ENCODE data around the gene XIAP. TPM values are rescaled to one million over a fixed set of nuclear protein-coding genes. Genes with fewer than 3 reads are reported as not detected.
A peak's percentile ranks its signal among the peaks of the same experiment; 100 is the strongest.

Gene XIAP
- total and polyA plus RNA-seq, 3 experiments from 2014 or later, result 10.8 to 34.9 (median 33.0) TPM

DNA sequence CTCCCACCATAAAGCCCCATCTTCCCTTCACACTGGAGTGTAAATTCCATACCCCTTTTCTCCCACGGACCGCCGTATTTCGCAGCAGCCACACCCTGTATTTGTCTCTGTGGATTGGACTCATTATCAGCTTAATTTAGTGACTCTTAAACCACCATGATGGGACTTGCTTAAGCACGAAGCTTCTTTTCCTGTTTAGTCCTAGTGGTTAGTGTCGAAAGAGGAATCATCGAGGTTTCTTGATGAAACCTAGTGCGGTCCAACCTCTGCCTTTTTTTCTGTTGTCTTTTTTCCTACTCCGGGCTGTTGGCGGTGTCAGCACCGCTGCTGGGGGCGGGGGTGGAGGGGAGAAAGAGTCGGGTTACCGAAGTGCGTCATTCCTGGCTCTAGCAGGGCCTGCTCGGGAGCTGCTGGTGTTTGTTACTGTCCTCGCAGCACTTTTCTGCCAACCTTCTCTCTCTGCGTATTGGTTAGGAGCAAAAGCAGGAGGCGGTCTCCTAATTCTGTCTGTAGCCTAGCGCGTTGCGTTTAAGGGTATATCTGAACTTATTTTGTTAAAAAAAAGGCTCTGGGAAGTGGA lies 103.0 kb downstream of the XIAP start:
- peaks cover 27 to 50% (median 37%) of the 10 kb centered on the region in 3 donors for H3K4me1 Mint-ChIP-seq
- H3K27me3 Mint-ChIP-seq, result peaks cover 0 to 15% of the 10 kb centered on the region in 2 donors
- DNase-seq, result peak; percentile 69 to 91 (median 87)
- H3K27me3 ChIP-seq (ENCODE audit: insufficient read depth, low read length, poor library complexity, severe bottlenecking), result no peaks in the 10 kb centered on the region
- no peaks in the 10 kb centered on the region for H3K36me3 ChIP-seq (ENCODE audit: insufficient read depth, low read length)
- H3K9me3 ChIP-seq (ENCODE audit: low read length), result no peaks in the 10 kb centered on the region
- ChIA-PET POLR2A (interaction anchor here (1.4 kb wide), 1 partner anchor 14 kb away, joined by 8 read pairs; no protein-coding TSS in a partner anchor), CTCF (interaction anchor here (0.7 kb wide), 1 partner anchor 230 kb away, joined by 3 read pairs; no protein-coding TSS in a partner anchor)
- H3K4me3 ChIP-seq (ENCODE audit: low read length), result peak overlapping the region; percentile 91
- peaks cover 0 to 9% (median 4%) of the 10 kb centered on the region in 5 donors for H3K9me3 Mint-ChIP-seq
- peaks cover 17% of the 10 kb centered on the region for H3K4me1 ChIP-seq (ENCODE audit: insufficient read depth, low read length)
- H3K4me3 Mint-ChIP-seq, result peak overlapping the region; percentile 86 to 100 (median 97)
- H3K36me3 Mint-ChIP-seq, result peaks cover 3 to 32% (median 5%) of the 10 kb centered on the region in 3 donors
- peak overlapping the region; percentile 91 to 99 (median 96) for H3K27ac Mint-ChIP-seq
- H3K27ac ChIP-seq (ENCODE audit: low read depth, low read length), result peak overlapping the region; percentile 93

Other genes with a start within 250 kb of the XIAP start
- 10 to 100 TPM; 63.0 to 69.5 TPM for gene THOC2, start 127.0 kb upstream of the XIAP start, total RNA-seq
- 54.6 TPM for gene THOC2, start 127.0 kb upstream of the XIAP start, polyA plus RNA-seq
- gene STAG2, start 101.7 kb downstream of the XIAP start, total RNA-seq, result 100 to 1,000 TPM; 116 to 122 TPM
- gene STAG2, start 101.7 kb downstream of the XIAP start, polyA plus RNA-seq, result 62.0 TPM